Measurements from ENCODE around the gene CKAP5.

Gene CKAP5

GRCh38 chr11:46886211-46886610 lies 40.1 kb upstream of the CKAP5 start:
- Histone ChIP-seq H3K4me3 (no peak overlapping the region), H3K4me2 (no peak overlapping the region), H3K9me3 (no peaks in the 10 kb centered on the region), H4K20me1 (no peaks in the 10 kb centered on the region), H3K9ac (no peak overlapping the region), H3K27ac (no peak overlapping the region), H3K4me1 (peaks cover 12% of the 10 kb centered on the region), H3K36me3 (no peaks in the 10 kb centered on the region), H3K27me3 (no peaks in the 10 kb centered on the region)
- TF ChIP-seq Cebpa-rat (IDR thresholded peaks at IDR 0.05), result no peak

- no peak overlapping the region for H3K9ac ChIP-seq
- no peaks in the 10 kb centered on the region for H3K9me3 ChIP-seq
- peaks cover 8% of the 10 kb centered on the region; the same call in 1 of the 2 replicates for H3K4me1 ChIP-seq
- H3K4me3 ChIP-seq, result no peak overlapping the region
- H3K27ac ChIP-seq, result no peak overlapping the region
- no peaks in the 10 kb centered on the region for H3K36me3 ChIP-seq
- H3K27me3 ChIP-seq, result no peaks in the 10 kb centered on the region
- TF ChIP-seq Cebpa-rat (IDR thresholded peaks at IDR 0.05), result no peak
- no peak overlapping the region for H3K4me2 ChIP-seq
- H4K20me1 ChIP-seq, result no peaks in the 10 kb centered on the region
These were observed 33.0 kb upstream of the CKAP5 start for GRCh38 chr11:46879056-46879585.

- H3K27ac ChIP-seq, result no peak overlapping the region
- no peaks in the 10 kb centered on the region for H3K9me3 ChIP-seq
- H3K4me1 ChIP-seq, result peaks cover 8% of the 10 kb centered on the region; the same call in 1 of the 2 replicates
- no peaks in the 10 kb centered on the region for H3K27me3 ChIP-seq
- H3K36me3 ChIP-seq, result no peaks in the 10 kb centered on the region
- no peak overlapping the region for H3K4me2 ChIP-seq
- TF ChIP-seq Cebpa-rat (IDR thresholded peaks at IDR 0.05), result no peak
- H3K9ac ChIP-seq, result no peak overlapping the region
- no peaks in the 10 kb centered on the region for H4K20me1 ChIP-seq
- no peak overlapping the region for H3K4me3 ChIP-seq
These were observed 31.5 kb upstream of the CKAP5 start for GRCh38 chr11:46877580-46877979.

GRCh38 chr11:46876471-46876870 lies 30.4 kb upstream of the CKAP5 start:
- Histone ChIP-seq H3K4me3 (no peak overlapping the region), H3K4me1 (peaks cover 8% of the 10 kb centered on the region; the same call in 1 of the 2 replicates), H3K9ac (no peak overlapping the region), H3K27me3 (no peaks in the 10 kb centered on the region), H3K27ac (no peak overlapping the region), H3K4me2 (no peak overlapping the region), H3K36me3 (no peaks in the 10 kb centered on the region), H4K20me1 (no peaks in the 10 kb centered on the region), H3K9me3 (no peaks in the 10 kb centered on the region)
- TF ChIP-seq Cebpa-rat (IDR thresholded peaks at IDR 0.05), result no peak

- no peak overlapping the region for H3K4me3 ChIP-seq
- no peaks in the 10 kb centered on the region for H3K27me3 ChIP-seq
- no peak overlapping the region for H3K9ac ChIP-seq
- H3K36me3 ChIP-seq, result no peaks in the 10 kb centered on the region
- no peaks in the 10 kb centered on the region for H3K9me3 ChIP-seq
- peaks cover 8% of the 10 kb centered on the region; the same call in 1 of the 2 replicates for H3K4me1 ChIP-seq
- no peak overlapping the region for H3K27ac ChIP-seq
- H4K20me1 ChIP-seq, result no peaks in the 10 kb centered on the region
- no peak for TF ChIP-seq Cebpa-rat (IDR thresholded peaks at IDR 0.05)
- H3K4me2 ChIP-seq, result no peak overlapping the region
These were observed 28.5 kb upstream of the CKAP5 start for GRCh38 chr11:46874586-46874985.

- no peaks in the 10 kb centered on the region for H3K36me3 ChIP-seq
- TF ChIP-seq Cebpa-rat (IDR thresholded peaks at IDR 0.05), result no peak
These were observed 22.8 kb upstream of the CKAP5 start for GRCh38 chr11:46868912-46869311.

GRCh38 chr11:46865340-46865739 lies 19.3 kb upstream of the CKAP5 start:
- Histone ChIP-seq H3K27ac (no peak overlapping the region), H3K27me3 (no peaks in the 10 kb centered on the region), H4K20me1 (no peaks in the 10 kb centered on the region), H3K4me3 (no peak overlapping the region), H3K4me1 (no peaks in the 10 kb centered on the region), H3K9ac (no peak overlapping the region), H3K36me3 (no peaks in the 10 kb centered on the region), H3K9me3 (no peaks in the 10 kb centered on the region), H3K4me2 (no peak overlapping the region)
- TF ChIP-seq Cebpa-rat (IDR thresholded peaks at IDR 0.05), result no peak

More at GRCh38 chr11:46868912-46869311, 22.8 kb upstream of the CKAP5 start:
- no peaks in the 10 kb centered on the region for H4K20me1 ChIP-seq
- no peak overlapping the region for H3K9ac ChIP-seq
- H3K9me3 ChIP-seq, result no peaks in the 10 kb centered on the region
- H3K27ac ChIP-seq, result no peak overlapping the region
- no peaks in the 10 kb centered on the region for H3K27me3 ChIP-seq
- H3K4me1 ChIP-seq, result no peaks in the 10 kb centered on the region
- no peak overlapping the region for H3K4me2 ChIP-seq
- no peak overlapping the region for H3K4me3 ChIP-seq

- no peaks in the 10 kb centered on the region for H4K20me1 ChIP-seq
- no peak overlapping the region for H3K4me2 ChIP-seq
- H3K9me3 ChIP-seq, result no peaks in the 10 kb centered on the region
- no peaks in the 10 kb centered on the region for H3K27me3 ChIP-seq
- no peak overlapping the region for H3K27ac ChIP-seq
- no peak overlapping the region for H3K9ac ChIP-seq
- TF ChIP-seq Cebpa-rat (IDR thresholded peaks at IDR 0.05), result no peak
- H3K36me3 ChIP-seq, result no peaks in the 10 kb centered on the region
- no peak overlapping the region for H3K4me3 ChIP-seq
- peaks cover 7% of the 10 kb centered on the region for H3K4me1 ChIP-seq
These were observed 14.1 kb upstream of the CKAP5 start for GRCh38 chr11:46860218-46860617.

GRCh38 chr11:46858920-46859546 lies 13.0 kb upstream of the CKAP5 start:
- TF ChIP-seq Cebpa-rat (IDR thresholded peaks at IDR 0.05), result no peak
- Histone ChIP-seq H3K9ac (no peak overlapping the region), H3K27me3 (no peaks in the 10 kb centered on the region), H3K4me2 (no peak overlapping the region), H3K4me1 (peaks cover 18% of the 10 kb centered on the region), H3K27ac (no peak overlapping the region), H4K20me1 (no peaks in the 10 kb centered on the region), H3K36me3 (no peaks in the 10 kb centered on the region), H3K4me3 (no peak overlapping the region), H3K9me3 (no peaks in the 10 kb centered on the region)

GRCh38 chr11:46857666-46858065 lies 11.6 kb upstream of the CKAP5 start:
- Histone ChIP-seq H3K9me3 (no peaks in the 10 kb centered on the region), H3K4me1 (peaks cover 31% of the 10 kb centered on the region), H3K4me3 (no peak overlapping the region), H3K36me3 (no peaks in the 10 kb centered on the region), H3K4me2 (no peak overlapping the region), H4K20me1 (no peaks in the 10 kb centered on the region), H3K27ac (no peak overlapping the region), H3K9ac (no peak overlapping the region), H3K27me3 (no peaks in the 10 kb centered on the region)
- TF ChIP-seq Cebpa-rat (IDR thresholded peaks at IDR 0.05), result no peak

Data from BLaER1 (cell line).